ENCODE measurements around the gene OSBP2. TPM values are rescaled to one million over a fixed set of nuclear protein-coding genes. Genes with fewer than 3 reads are reported as not detected.

The OSBP2 gene
- total RNA-seq, 4 donors from 2014 or later: 1.9 to 3.9 (median 3.0) TPM

- DNase-seq: no peak
- Histone ChIP-seq H3K27me3 (no peaks in the 10 kb centered on the region), H3K4me3 (no peak overlapping the region), H3K9me3 (no peaks in the 10 kb centered on the region), H3K36me3 (no peaks in the 10 kb centered on the region), H3K4me1 (no peaks in the 10 kb centered on the region), H3K27ac (no peak overlapping the region)
- WGBS, 2 donors: 36 to 68% methylated on average over 1 of the region's 1 CpG
- intact Hi-C loops (cut with DNase I): no loop called here
- TF ChIP-seq POLR2A (IDR thresholded peaks at IDR 0.05) (no peak), CTCF (IDR thresholded peaks at IDR 0.05) (no peak)
Observed at GRCh38 chr22:30847583-30847982, 152.9 kb downstream of the OSBP2 start.

GRCh38 chr22:30855266-30855665 is 160.6 kb downstream of the OSBP2 start:
- Histone ChIP-seq H3K4me1 (no peaks in the 10 kb centered on the region), H3K4me3 (no peak overlapping the region), H3K27ac (no peak overlapping the region), H3K27me3 (no peaks in the 10 kb centered on the region), H3K36me3 (no peaks in the 10 kb centered on the region), H3K9me3 (no peaks in the 10 kb centered on the region)
- no peak for DNase-seq
- TF ChIP-seq CTCF (IDR thresholded peaks at IDR 0.05): no peak
- intact Hi-C loops (cut with DNase I): no loop called here
- 71 to 100% methylated on average over 1 to 3 of the region's 3 CpGs for WGBS, 2 donors

GRCh38 chr22:30855677-30856518 is 161.2 kb downstream of the OSBP2 start:
- Histone ChIP-seq H3K27ac (no peak overlapping the region), H3K27me3 (no peaks in the 10 kb centered on the region), H3K9me3 (no peaks in the 10 kb centered on the region), H3K4me1 (no peaks in the 10 kb centered on the region), H3K4me3 (no peak overlapping the region), H3K36me3 (no peaks in the 10 kb centered on the region)
- WGBS, 2 donors: 49 to 70% methylated on average over 1 to 2 of the region's 4 CpGs
- intact Hi-C loops (cut with DNase I): no loop called here
- no peak for DNase-seq
- TF ChIP-seq CTCF (IDR thresholded peaks at IDR 0.05): no peak
- no peak for TF ChIP-seq POLR2A (IDR thresholded peaks at IDR 0.05)

- H3K36me3 ChIP-seq: no peaks in the 10 kb centered on the region
- no peaks in the 10 kb centered on the region for H3K4me1 ChIP-seq
- no peak overlapping the region for H3K4me3 ChIP-seq
- H3K27ac ChIP-seq: no peak overlapping the region
- H3K27me3 ChIP-seq: no peaks in the 10 kb centered on the region
- TF ChIP-seq POLR2A (IDR thresholded peaks at IDR 0.05): no peak
- no peak for TF ChIP-seq CTCF (IDR thresholded peaks at IDR 0.05)
- H3K9me3 ChIP-seq: no peaks in the 10 kb centered on the region
- intact Hi-C loops (cut with DNase I): no loop called here
- no peak for DNase-seq
- WGBS, 2 donors: 83 to 86% methylated on average over 8 to 11 of the region's 14 CpGs
Observed at GRCh38 chr22:30856741-30857502, 162.2 kb downstream of the OSBP2 start.

- Histone ChIP-seq H3K4me1 (no peaks in the 10 kb centered on the region), H3K36me3 (no peaks in the 10 kb centered on the region), H3K27me3 (no peaks in the 10 kb centered on the region), H3K4me3 (no peak overlapping the region), H3K27ac (no peak overlapping the region), H3K9me3 (no peaks in the 10 kb centered on the region)
- TF ChIP-seq CTCF (IDR thresholded peaks at IDR 0.05) (no peak), POLR2A (IDR thresholded peaks at IDR 0.05) (no peak)
- DNase-seq: no peak
- WGBS, 2 donors: 82 to 85% methylated on average over 9 to 12 of the region's 13 CpGs
- intact Hi-C loops (cut with DNase I): no loop called here
Observed at GRCh38 chr22:30857791-30858190, 163.1 kb downstream of the OSBP2 start.
